ENCODE results near the gene GPRASP2.

The GPRASP2 gene

DNA sequence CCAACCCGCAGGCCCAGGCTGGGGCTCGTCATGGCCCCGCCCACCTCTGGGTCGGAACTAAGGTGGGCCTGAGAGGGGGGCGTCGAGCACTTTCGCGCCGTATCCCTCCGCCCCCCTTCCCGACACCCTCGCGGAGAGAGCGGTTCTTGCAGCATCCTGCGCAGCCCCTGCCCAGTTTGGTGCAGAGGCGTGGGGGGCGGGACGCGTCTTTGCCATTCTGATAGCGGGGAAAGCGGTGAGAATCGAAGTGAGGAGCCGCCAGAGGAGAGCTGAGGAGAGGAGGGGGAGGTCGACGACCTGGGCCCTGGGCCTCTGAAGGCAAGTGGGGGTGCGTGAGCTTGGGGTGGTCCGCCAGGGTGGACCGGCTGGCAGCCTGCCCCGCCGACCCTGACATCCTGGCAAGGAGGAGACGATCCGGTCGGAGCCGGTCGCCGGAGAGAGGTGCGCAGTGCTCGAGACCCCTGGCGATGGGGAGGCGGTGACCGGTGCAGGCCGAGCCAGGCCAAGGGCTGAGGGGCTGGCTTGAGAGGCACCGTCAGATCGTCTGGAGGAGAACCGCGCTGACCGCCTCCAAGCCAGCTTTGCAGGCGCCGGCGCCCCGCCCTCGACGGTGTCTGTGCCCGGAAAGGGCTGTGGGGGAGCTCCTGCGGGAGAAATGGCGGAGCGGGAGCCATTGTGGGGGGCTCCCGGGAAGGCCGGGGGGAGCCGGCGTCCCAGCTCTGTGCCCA, 33.8 kb downstream of the GPRASP2 start:
- peak; percentile 35 for DNase-seq

DNA sequence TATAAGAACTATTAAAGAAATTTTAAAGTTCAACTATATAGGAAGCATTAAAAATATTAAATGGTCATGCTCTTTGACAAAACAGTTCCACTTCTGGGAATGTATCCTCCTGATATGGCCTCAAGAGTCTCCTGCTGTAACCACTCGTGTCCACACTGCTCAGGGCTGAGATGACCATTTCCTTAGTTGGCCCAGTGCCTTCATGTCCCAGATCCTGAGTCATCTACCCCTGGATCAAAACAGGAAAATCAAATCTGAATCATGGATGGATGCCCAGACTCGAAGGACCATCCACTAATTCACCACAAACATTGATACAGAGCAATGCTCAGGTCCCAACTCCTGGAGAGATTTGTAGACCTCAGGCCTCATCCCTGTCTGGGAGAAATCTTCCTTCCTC, 53.0 kb downstream of the GPRASP2 start:
- no peak for DNase-seq

DNA sequence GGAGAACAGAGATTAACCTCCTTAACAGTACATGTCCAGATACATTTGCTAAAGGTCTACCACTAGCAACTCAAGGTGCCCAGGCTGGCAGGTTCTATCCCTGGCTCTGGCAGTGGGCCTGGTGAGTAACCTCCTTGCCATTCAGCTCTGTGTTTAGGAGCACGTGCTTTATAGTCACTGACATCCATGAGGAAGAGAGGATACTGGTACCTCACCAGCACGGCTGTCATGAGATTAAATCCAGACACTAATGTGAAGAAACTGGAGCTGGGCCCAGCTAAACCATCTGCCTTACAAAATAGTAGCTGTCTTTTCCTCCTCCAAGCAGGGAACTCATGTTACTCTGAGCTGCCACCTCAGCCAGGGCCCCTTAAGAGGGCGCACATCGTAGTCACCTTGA, 53.6 kb downstream of the GPRASP2 start:
- DNase-seq = no peak

DNA sequence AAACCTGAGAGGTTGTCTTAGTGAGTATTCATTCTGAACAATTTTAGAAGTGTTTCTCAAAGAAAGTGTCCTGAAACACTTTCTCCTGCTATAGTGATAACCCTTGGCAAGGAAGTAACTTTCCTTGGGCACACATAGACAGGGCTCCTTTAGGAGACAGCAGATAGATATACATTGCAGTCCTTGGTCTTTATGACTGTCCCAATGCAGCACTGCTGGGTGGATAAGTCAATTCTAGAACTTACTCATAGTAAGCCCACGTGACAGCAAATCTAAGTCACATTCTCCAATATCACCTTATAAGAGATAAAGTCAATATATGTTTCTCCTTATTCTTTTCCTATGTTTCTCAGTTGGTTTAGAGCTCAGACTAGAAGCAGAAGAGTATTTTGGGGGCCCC, 55.0 kb downstream of the GPRASP2 start:
- no peak for DNase-seq
